ENCODE measurements around the gene NAA35. TPM values are rescaled to one million over a fixed set of nuclear protein-coding genes. Genes with fewer than 3 reads are reported as not detected.
"Not testable (repeated sequence)": the region's sequence is repeated elsewhere in the genome, so short reads cannot be mapped to it uniquely, and the experiment has no call there.

Gene NAA35
- total RNA-seq, 1 donor from 2014 or later, result 28.6 TPM

- intact Hi-C loops (cut with micrococcal nuclease), result no loop called here
- H3K27ac Mint-ChIP-seq, result no peak overlapping the region
- DNase-seq (ENCODE audit: low spot score), result no peak
- peaks cover 32% of the 10 kb centered on the region for H3K27me3 Mint-ChIP-seq (ENCODE audit: insufficient read depth)
- no peaks in the 10 kb centered on the region for H3K4me1 Mint-ChIP-seq (ENCODE audit: low read depth)
- H3K4me3 Mint-ChIP-seq, result no peak overlapping the region
- H3K9me3 Mint-ChIP-seq, result no peaks in the 10 kb centered on the region
- no peaks in the 10 kb centered on the region for H3K36me3 Mint-ChIP-seq (ENCODE audit: low read depth)
These were observed 13.9 kb upstream of the NAA35 start for GRCh38 chr9:85927076-85927475.

- no peak overlapping the region for H3K27ac Mint-ChIP-seq
- no peaks in the 10 kb centered on the region for H3K9me3 Mint-ChIP-seq
- no peaks in the 10 kb centered on the region for H3K36me3 Mint-ChIP-seq (ENCODE audit: low read depth)
- DNase-seq (ENCODE audit: low spot score), result no peak
- intact Hi-C loops (cut with micrococcal nuclease), result no loop called here
- no peak overlapping the region for H3K4me3 Mint-ChIP-seq
- no peaks in the 10 kb centered on the region for H3K4me1 Mint-ChIP-seq (ENCODE audit: low read depth)
- peaks cover 23% of the 10 kb centered on the region for H3K27me3 Mint-ChIP-seq (ENCODE audit: insufficient read depth)
These were observed 9.5 kb upstream of the NAA35 start for GRCh38 chr9:85931495-85931894.

GRCh38 chr9:85935950-85936349, 5.0 kb upstream of the NAA35 start:
- H3K4me1 Mint-ChIP-seq (ENCODE audit: low read depth), result peaks cover 16% of the 10 kb centered on the region
- H3K9me3 Mint-ChIP-seq; H3K27me3 Mint-ChIP-seq (ENCODE audit: insufficient read depth); H3K36me3 Mint-ChIP-seq (ENCODE audit: low read depth); H3K4me3 Mint-ChIP-seq; intact Hi-C loops (cut with micrococcal nuclease); H3K27ac Mint-ChIP-seq; DNase-seq (ENCODE audit: low spot score): not testable (repeated sequence)

- Mint-ChIP-seq H3K9me3 (no peaks in the 10 kb centered on the region), H3K4me3 (no peak overlapping the region), H3K36me3 (ENCODE audit: low read depth) (peaks cover 15% of the 10 kb centered on the region), H3K27ac (peak overlapping the region; percentile 97), H3K27me3 (ENCODE audit: insufficient read depth) (no peaks in the 10 kb centered on the region), H3K4me1 (ENCODE audit: low read depth) (peaks cover 16% of the 10 kb centered on the region)
- intact Hi-C loops (cut with micrococcal nuclease), result loop anchor here (1.0 to 10.0 kb wide), 6 partner anchors 136 to 1644 kb away; partner anchors contain the start of gene TUT7
- DNase-seq (ENCODE audit: low spot score), result no peak
These were observed 593 bp upstream of the NAA35 start for GRCh38 chr9:85940275-85940831.

- intact Hi-C loops (cut with micrococcal nuclease), result loop anchor here (1.0 to 10.0 kb wide), 7 partner anchors 137 to 1645 kb away; partner anchors contain the start of gene ISCA1
- Mint-ChIP-seq H3K4me3 (no peak overlapping the region), H3K36me3 (ENCODE audit: low read depth) (peaks cover 19% of the 10 kb centered on the region), H3K27me3 (ENCODE audit: insufficient read depth) (no peaks in the 10 kb centered on the region), H3K4me1 (ENCODE audit: low read depth) (peaks cover 19% of the 10 kb centered on the region), H3K9me3 (no peaks in the 10 kb centered on the region), H3K27ac (peak overlapping the region; percentile 80)
- DNase-seq (ENCODE audit: low spot score), result no peak
These were observed 635 bp downstream of the NAA35 start for GRCh38 chr9:85941622-85941940.

- no peaks in the 10 kb centered on the region for H3K27me3 Mint-ChIP-seq (ENCODE audit: insufficient read depth)
- no peaks in the 10 kb centered on the region for H3K9me3 Mint-ChIP-seq
- peaks cover 23% of the 10 kb centered on the region for H3K36me3 Mint-ChIP-seq (ENCODE audit: low read depth)
- DNase-seq (ENCODE audit: low spot score), result no peak
- intact Hi-C loops (cut with micrococcal nuclease), result loop anchor here (1.0 to 10.0 kb wide), 7 partner anchors 137 to 1645 kb away; partner anchors contain the start of gene ISCA1
- peak overlapping the region; percentile 80 for H3K27ac Mint-ChIP-seq
- H3K4me3 Mint-ChIP-seq, result no peak overlapping the region
- H3K4me1 Mint-ChIP-seq (ENCODE audit: low read depth), result peaks cover 21% of the 10 kb centered on the region
These were observed 1.3 kb downstream of the NAA35 start for GRCh38 chr9:85941966-85942912.

GRCh38 chr9:85942913-85943709, 2.2 kb downstream of the NAA35 start:
- H3K36me3 Mint-ChIP-seq (ENCODE audit: low read depth), result peaks cover 25% of the 10 kb centered on the region
- DNase-seq (ENCODE audit: low spot score), result no peak
- H3K27me3 Mint-ChIP-seq (ENCODE audit: insufficient read depth), result no peaks in the 10 kb centered on the region

GRCh38 chr9:85943757-85944430, 2.9 kb downstream of the NAA35 start:
- intact Hi-C loops (cut with micrococcal nuclease), result loop anchor here (5.0 to 10.0 kb wide), 2 partner anchors 247 to 1189 kb away; no protein-coding TSS in a partner anchor
- no peak for DNase-seq (ENCODE audit: low spot score)
- Mint-ChIP-seq H3K36me3 (ENCODE audit: low read depth) (peaks cover 29% of the 10 kb centered on the region), H3K4me1 (ENCODE audit: low read depth) (peaks cover 20% of the 10 kb centered on the region), H3K27ac (no peak overlapping the region), H3K4me3 (no peak overlapping the region), H3K27me3 (ENCODE audit: insufficient read depth) (no peaks in the 10 kb centered on the region), H3K9me3 (no peaks in the 10 kb centered on the region)

More at GRCh38 chr9:85942913-85943709, 2.2 kb downstream of the NAA35 start:
- Mint-ChIP-seq H3K4me1 (ENCODE audit: low read depth) (peaks cover 20% of the 10 kb centered on the region), H3K4me3 (no peak overlapping the region), H3K9me3 (no peaks in the 10 kb centered on the region), H3K27ac (no peak overlapping the region)
- intact Hi-C loops (cut with micrococcal nuclease), result loop anchor here (5.0 to 10.0 kb wide), 2 partner anchors 246 to 1188 kb away; no protein-coding TSS in a partner anchor

GRCh38 chr9:85944672-85945071, 3.7 kb downstream of the NAA35 start:
- DNase-seq (ENCODE audit: low spot score), result no peak
- Mint-ChIP-seq H3K27ac (no peak overlapping the region), H3K4me1 (ENCODE audit: low read depth) (peaks cover 23% of the 10 kb centered on the region), H3K4me3 (no peak overlapping the region), H3K27me3 (ENCODE audit: insufficient read depth) (no peaks in the 10 kb centered on the region), H3K9me3 (no peaks in the 10 kb centered on the region), H3K36me3 (ENCODE audit: low read depth) (peaks cover 32% of the 10 kb centered on the region)
- intact Hi-C loops (cut with micrococcal nuclease), result loop anchor here (5.0 to 10.0 kb wide), 2 partner anchors 247 to 1190 kb away; no protein-coding TSS in a partner anchor

- intact Hi-C loops (cut with micrococcal nuclease), result loop anchor here (10.0 kb wide), 1 partner anchor 1195 kb away; no protein-coding TSS in a partner anchor
- no peak for DNase-seq (ENCODE audit: low spot score)
- peaks cover 40% of the 10 kb centered on the region for H3K36me3 Mint-ChIP-seq (ENCODE audit: low read depth)
- H3K27me3 Mint-ChIP-seq (ENCODE audit: insufficient read depth), result no peaks in the 10 kb centered on the region
- peaks cover 16% of the 10 kb centered on the region for H3K4me1 Mint-ChIP-seq (ENCODE audit: low read depth)
- no peak overlapping the region for H3K4me3 Mint-ChIP-seq
- H3K9me3 Mint-ChIP-seq, result no peaks in the 10 kb centered on the region
- no peak overlapping the region for H3K27ac Mint-ChIP-seq
These were observed 8.8 kb downstream of the NAA35 start for GRCh38 chr9:85949586-85950335.

- DNase-seq (ENCODE audit: low spot score), result no peak
- Mint-ChIP-seq H3K27me3 (ENCODE audit: insufficient read depth) (no peaks in the 10 kb centered on the region), H3K4me1 (ENCODE audit: low read depth) (peaks cover 8% of the 10 kb centered on the region), H3K9me3 (no peaks in the 10 kb centered on the region), H3K4me3 (no peak overlapping the region), H3K27ac (no peak overlapping the region), H3K36me3 (ENCODE audit: low read depth) (peaks cover 30% of the 10 kb centered on the region)
- intact Hi-C loops (cut with micrococcal nuclease), result no loop called here
These were observed 19.0 kb downstream of the NAA35 start for GRCh38 chr9:85959955-85960354.

All from activated T-helper 1 cell treated with anti-CD3 and anti-CD28 coated beads, Interleukin-12 subunit alpha, Interleukin-12 subunit beta, Interleukin-2, Interleukin-4 antibody, amounts not matched to agents 30 ng/mL and 10 ng/mL and 1 ng/mL, durations not matched to agents 14 hours and 24 hours and 36 hours (primary cell).